ENCODE results near the gene TBC1D9B.

Gene TBC1D9B

DNA sequence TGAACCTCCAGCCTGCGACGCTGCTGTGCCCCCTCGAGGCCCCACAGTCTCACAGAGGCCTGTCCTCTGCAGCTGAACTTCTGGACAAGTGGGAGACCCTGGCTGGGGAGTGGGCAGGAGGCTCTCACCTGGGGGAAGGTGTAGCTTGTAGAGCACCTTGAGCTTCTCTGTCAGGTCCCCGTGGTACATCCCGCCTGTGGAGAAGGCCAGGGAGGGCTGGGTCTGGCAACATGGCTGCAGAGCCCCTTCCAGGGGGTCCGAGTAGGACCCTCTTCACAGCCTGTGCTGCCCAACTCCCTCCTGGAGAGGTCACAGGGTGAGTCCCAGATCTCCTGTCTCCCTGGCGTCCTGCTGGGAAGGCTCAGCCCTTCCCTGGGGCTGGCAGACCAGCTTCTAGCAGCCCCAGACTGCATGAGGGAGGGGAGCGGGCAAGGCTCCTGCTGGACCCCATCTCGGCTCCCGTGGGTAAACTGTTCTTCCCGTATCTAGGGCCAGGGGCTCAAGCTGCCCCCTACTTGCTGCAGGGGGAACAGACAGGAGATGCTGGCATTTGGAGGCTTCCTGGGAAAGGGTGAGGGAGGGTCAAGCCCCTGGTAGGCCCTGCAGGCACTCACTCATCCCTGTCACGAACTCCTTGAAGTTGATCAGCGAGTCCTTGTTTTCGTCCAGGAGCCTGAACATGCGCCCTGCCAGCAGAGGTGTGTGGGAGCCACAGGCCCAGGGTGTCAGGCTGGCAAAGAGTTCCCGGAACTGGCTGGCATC lies 37.9 kb downstream of the TBC1D9B start:
- DNase-seq (ENCODE audit: low read depth): no peak

DNA sequence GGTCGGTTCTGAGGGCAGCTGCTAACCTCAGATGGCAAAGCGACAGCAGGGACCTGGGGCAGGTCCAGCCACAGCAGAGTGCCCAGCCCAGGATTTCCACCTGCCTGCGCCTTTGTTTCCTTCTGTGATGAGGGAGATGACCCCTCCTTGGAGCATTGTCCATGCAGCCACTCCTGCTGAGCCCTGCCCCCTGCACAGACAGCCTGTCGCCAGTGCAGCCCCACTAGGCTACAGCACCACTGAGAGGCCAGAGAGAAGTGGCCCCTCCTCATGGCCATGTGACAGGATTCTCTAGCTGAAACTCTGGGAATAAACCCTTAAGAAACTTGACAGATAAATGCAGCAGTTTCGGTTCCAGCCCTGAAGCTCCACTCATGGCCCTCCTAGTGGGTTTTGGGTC lies 38.6 kb downstream of the TBC1D9B start:
- DNase-seq (ENCODE audit: low read depth): no peak

GRCh38 chr5:179868541-179868940 lies 39.2 kb downstream of the TBC1D9B start:
- no peak for DNase-seq (ENCODE audit: low read depth)

GRCh38 chr5:179867476-179867875 lies 40.2 kb downstream of the TBC1D9B start:
- DNase-seq (ENCODE audit: low read depth): no peak

- no peak for DNase-seq (ENCODE audit: low read depth)
Observed at GRCh38 chr5:179867079-179867465, 40.6 kb downstream of the TBC1D9B start.

DNA sequence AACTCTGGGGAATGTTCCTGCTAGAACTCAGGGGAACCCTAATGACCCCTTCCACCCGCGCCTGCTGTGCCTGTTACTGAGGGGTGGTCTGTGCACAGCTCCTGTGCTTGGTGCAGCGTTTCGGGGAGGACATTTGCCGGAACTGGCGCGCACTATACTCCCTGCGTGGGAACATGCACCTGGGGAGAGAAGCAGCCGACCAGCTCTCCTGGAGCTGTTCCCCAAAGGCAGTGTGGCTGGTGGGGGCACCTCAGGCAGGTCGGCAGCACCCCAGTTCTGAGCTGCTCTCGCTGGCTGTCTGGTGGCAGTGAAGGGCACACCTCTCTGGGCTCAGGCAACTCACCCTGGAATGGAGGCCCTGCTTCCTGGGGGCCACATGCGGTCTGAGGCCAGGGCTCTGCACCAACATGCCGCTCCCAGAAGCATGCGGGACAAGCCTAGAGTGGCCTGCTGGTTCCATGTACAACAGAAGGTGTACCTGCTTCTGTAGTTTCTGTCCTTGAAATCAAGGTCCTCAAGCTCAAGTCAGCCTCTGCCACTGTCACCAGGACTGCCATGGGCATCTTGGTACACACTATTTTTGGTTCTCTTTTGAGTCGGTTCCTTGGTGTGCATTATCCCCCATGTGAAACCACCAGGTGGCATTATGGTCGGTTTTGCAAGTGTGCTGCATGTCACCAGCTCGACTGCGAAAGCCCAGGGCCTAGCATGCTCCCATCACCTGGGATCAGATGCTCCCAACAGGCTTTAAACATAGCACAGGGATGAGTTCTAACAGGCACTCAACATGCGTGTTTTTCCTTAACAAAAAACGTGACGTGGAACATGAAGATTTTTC lies 41.2 kb downstream of the TBC1D9B start:
- no peak for DNase-seq (ENCODE audit: low read depth)

- no peak for DNase-seq (ENCODE audit: low read depth)
Observed at GRCh38 chr5:179865491-179866240, 42.0 kb downstream of the TBC1D9B start.

- DNase-seq (ENCODE audit: low read depth): no peak
Observed at GRCh38 chr5:179864686-179865085, 43.0 kb downstream of the TBC1D9B start.

DNA sequence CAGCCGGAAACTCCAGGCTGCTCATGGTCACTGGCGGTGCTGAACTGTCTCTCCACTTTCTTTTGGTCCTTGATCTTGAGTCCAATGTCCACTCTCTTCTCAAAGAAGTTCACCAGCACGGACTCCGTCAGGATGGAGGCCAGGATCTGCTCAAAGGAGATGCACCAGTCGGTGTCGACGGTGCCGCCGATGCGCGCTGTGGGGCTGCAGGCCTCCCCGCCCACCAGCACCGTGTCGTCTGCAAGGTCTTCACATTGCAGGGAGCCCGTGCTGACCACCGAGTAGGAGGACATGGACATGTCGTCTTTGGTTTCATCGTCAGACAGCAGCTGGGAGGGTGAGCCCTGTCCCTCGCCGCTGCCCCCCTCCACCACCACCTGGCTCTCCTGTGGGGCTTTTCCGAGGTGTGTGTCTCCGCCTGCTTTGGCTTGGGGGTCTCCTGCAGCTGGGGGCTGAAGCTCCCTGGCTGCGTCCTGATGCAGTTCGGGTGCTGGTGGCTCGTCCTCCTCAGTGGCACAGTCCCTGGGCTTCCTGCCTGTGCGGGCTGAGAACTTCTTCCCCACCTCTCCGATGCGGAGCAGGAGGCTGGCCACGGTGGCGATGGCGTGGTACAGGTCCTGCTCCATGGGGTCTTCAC lies 44.1 kb downstream of the TBC1D9B start:
- DNase-seq (ENCODE audit: low read depth): no peak

- DNase-seq (ENCODE audit: low read depth): no peak
Observed at GRCh38 chr5:179862891-179863290, 44.8 kb downstream of the TBC1D9B start.

DNA sequence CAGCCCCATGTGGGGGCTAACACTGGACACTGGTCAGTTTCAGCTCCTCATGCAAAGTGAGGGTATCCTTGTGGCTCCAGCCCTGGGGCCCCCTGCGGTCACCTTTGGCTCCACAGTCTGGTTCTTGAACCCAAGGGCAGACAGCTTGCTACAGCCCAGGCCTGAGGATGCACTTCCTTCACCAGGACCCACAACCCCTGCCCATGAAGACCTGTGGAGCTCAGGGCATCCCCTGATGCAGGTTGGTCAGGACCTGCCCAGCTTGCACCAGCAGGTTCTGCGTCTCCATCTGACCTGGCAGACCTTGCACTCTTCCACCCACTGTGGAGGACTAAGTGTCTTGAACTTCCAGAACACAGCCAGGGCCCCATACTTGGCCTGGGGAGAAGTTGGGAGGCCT lies 45.4 kb downstream of the TBC1D9B start:
- DNase-seq (ENCODE audit: low read depth): no peak

- no peak for DNase-seq (ENCODE audit: low read depth)
Observed at GRCh38 chr5:179860301-179860700, 47.4 kb downstream of the TBC1D9B start.

DNA sequence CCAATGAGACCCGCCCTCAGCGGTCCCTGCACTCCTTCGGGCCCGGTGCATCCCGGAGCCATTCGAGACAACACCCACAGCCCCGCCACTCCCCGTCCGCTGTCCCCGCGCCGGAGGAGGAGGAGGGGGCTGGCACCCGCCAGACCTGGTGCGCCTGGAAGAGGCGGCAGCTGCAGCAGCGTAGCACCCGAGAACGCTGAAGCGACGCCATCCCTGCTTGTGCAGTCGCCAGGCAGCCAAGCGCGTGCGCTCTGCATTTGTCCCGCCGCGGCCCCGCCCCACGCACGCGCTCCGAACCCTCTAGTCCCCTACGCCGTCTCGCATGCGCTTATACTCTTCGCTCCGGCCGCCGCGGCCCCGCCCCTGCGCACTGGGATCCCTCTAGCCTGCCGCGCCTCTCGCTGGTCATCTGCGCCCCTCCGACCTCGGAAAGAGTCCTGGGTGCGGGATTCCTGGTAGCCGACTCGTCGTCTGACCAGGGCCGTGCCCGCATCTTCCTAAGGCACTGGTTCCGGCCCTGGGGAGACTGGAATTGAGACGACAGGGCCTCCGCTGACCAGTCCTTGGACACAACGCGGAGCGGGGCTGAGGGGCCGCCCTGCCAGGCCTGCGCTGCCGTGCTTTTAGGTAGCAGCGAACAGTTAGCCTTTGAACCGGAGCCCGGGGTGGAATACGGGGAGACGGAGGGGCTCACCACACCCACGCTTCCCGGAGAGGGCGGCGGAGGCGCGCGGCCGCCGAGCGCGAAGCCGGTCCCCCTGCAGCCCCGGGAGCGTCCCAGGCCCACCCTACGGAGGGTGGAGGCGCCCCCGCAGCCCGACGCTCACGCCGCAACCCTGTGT lies 48.9 kb downstream of the TBC1D9B start, which contains the start of gene MRNIP:
MRNIP (minus strand) TSS at position 232 of the 842 bp plus-strand sequence; CDS start at position 211, 21 bp downstream.
- DNase-seq (ENCODE audit: low read depth): peak; percentile 65

DNA sequence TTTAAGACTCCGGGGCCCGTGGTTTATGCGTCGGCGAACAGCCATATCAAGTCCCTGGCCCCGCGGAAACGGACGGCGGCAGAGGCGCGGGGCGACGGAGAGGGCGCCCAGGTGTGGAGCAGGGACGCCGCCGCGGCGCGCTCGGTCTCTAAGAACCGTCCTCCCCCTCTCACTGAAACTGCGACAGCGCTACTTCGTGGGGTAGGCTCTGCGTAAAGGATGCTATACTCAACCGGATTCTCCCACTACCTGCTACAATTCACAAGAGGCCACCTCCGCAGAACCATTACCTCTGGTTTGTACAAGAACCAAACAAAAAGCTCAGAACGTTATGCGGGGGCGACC lies 49.5 kb downstream of the TBC1D9B start:
- no peak for DNase-seq (ENCODE audit: low read depth)

DNA sequence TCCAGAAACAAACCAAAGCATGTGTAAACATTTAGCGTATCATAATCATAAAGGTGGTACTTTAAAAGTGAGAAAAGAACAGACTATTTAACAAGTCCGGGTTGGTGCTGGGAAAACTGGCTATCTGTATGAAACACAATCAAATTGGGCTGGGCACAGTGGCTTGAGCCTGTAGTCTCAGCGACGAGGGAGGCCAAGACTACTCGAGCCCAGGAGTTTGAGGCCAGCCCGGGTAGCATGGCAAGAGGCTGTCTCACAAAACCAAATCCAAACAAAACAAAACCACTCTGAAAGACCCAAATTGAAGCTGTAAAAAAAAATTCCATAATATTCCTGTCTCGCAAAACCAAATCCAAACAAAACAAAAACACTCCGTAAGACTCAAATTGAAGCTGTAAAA lies 53.3 kb downstream of the TBC1D9B start:
- no peak for DNase-seq (ENCODE audit: low read depth)

GRCh38 chr5:179852993-179853547 lies 54.6 kb downstream of the TBC1D9B start:
- DNase-seq (ENCODE audit: low read depth): no peak

DNA sequence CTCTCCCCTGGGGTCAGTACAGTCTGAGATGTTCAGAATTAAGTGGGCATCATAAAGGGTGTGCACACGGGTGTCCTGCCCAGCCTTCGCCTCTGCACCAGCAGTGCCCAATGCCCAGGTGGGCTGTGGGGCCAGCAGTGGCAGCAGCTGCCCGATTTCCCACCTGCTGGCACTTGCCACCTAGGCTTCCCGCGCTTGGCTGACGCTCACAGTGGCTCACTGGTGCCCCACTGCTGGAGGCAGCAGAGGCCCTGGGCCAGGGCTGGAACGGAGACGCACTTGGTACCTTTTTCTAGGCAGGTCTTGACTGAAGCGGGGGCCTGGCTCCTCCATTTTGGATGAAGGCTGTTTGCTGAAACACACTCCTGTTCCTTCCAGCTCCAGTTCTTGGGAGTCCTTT lies 66.1 kb downstream of the TBC1D9B start:
- no peak for DNase-seq (ENCODE audit: low read depth)

- no peak for DNase-seq (ENCODE audit: low read depth)
Observed at GRCh38 chr5:179840766-179841165, 66.9 kb downstream of the TBC1D9B start.

GRCh38 chr5:179840321-179840720 lies 67.4 kb downstream of the TBC1D9B start:
- no peak for DNase-seq (ENCODE audit: low read depth)

- no peak for DNase-seq (ENCODE audit: low read depth)
Observed at GRCh38 chr5:179839328-179840256, 68.1 kb downstream of the TBC1D9B start.
